Measurements from ENCODE around the gene VCAN. TPM values are rescaled to one million over a fixed set of nuclear protein-coding genes. Genes with fewer than 3 reads are reported as not detected.

Gene VCAN
- total RNA-seq, 3 donors from 2014 or later, result 31.6 to 245 (median 138) TPM

DNA sequence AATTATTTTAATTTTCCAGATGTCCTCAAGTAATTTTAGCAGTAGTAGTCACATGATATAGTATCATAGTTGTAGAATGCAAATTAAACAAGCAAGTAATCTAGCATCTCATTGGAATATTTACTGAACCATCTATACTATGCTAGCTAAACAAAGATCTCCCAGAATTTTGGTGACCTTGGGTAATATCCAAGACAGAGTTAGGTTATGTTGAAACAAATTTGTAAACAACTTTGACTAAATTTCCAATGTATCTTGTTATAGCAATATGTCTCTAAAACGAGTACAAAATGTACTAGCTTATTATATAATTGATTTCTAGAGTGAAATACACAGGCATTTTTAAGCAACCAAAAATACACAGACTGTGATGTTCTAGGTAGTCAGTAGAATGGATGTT is 41.5 kb downstream of the VCAN start:
- intact Hi-C loops (cut with DNase I; ENCODE audit: low total_unique reads), result no loop called here
- Histone ChIP-seq H3K4me3 (no peak overlapping the region), H3K27me3 (no peaks in the 10 kb centered on the region), H3K36me3 (no peaks in the 10 kb centered on the region), H3K4me1 (no peaks in the 10 kb centered on the region), H3K9me3 (no peaks in the 10 kb centered on the region), H3K27ac (peak overlapping the region; percentile 48 to 59)
- TF ChIP-seq POLR2AphosphoS5 (IDR thresholded peaks at IDR 0.05) (no peak), CTCF (IDR thresholded peaks at IDR 0.05) (no peak), POLR2A (IDR thresholded peaks at IDR 0.05) (no peak)
- no peak for DNase-seq (ENCODE audit: low spot score in 2 of 2)

- H3K27ac ChIP-seq, result peak overlapping the region; percentile 48 to 59
- TF ChIP-seq POLR2A (IDR thresholded peaks at IDR 0.05) (no peak), POLR2AphosphoS5 (IDR thresholded peaks at IDR 0.05) (no peak), CTCF (IDR thresholded peaks at IDR 0.05) (no peak)
- intact Hi-C loops (cut with DNase I; ENCODE audit: low total_unique reads), result no loop called here
- no peak for DNase-seq (ENCODE audit: low spot score in 2 of 2)
- no peaks in the 10 kb centered on the region for H3K36me3 ChIP-seq
- no peaks in the 10 kb centered on the region for H3K4me1 ChIP-seq
- no peaks in the 10 kb centered on the region for H3K27me3 ChIP-seq
- H3K4me3 ChIP-seq, result no peak overlapping the region
- no peaks in the 10 kb centered on the region for H3K9me3 ChIP-seq
Observed at GRCh38 chr5:83513491-83513890, 41.9 kb downstream of the VCAN start.

- intact Hi-C loops (cut with DNase I; ENCODE audit: low total_unique reads), result no loop called here
- Histone ChIP-seq H3K36me3 (no peaks in the 10 kb centered on the region), H3K4me1 (no peaks in the 10 kb centered on the region), H3K4me3 (no peak overlapping the region), H3K27me3 (no peaks in the 10 kb centered on the region), H3K9me3 (no peaks in the 10 kb centered on the region), H3K27ac (no peak overlapping the region)
- no peak for DNase-seq (ENCODE audit: low spot score in 2 of 2)
- TF ChIP-seq POLR2A (IDR thresholded peaks at IDR 0.05), result no peak
- TF ChIP-seq CTCF (IDR thresholded peaks at IDR 0.05), result no peak
- no peak for TF ChIP-seq POLR2AphosphoS5 (IDR thresholded peaks at IDR 0.05)
Observed at GRCh38 chr5:83516377-83516776, 44.8 kb downstream of the VCAN start.

GRCh38 chr5:83517072-83517687 is 45.6 kb downstream of the VCAN start:
- H3K4me3 ChIP-seq, result no peak overlapping the region
- intact Hi-C loops (cut with DNase I; ENCODE audit: low total_unique reads), result no loop called here
- TF ChIP-seq POLR2AphosphoS5 (IDR thresholded peaks at IDR 0.05) (no peak), POLR2A (IDR thresholded peaks at IDR 0.05) (no peak), CTCF (IDR thresholded peaks at IDR 0.05) (no peak)

GRCh38 chr5:83517688-83518085 is 46.1 kb downstream of the VCAN start:
- no peaks in the 10 kb centered on the region for H3K36me3 ChIP-seq
- H3K4me1 ChIP-seq, result no peaks in the 10 kb centered on the region
- intact Hi-C loops (cut with DNase I; ENCODE audit: low total_unique reads), result no loop called here
- DNase-seq (ENCODE audit: low spot score in 2 of 2), result no peak
- H3K27ac ChIP-seq, result no peak overlapping the region
- H3K4me3 ChIP-seq, result no peak overlapping the region
- H3K27me3 ChIP-seq, result no peaks in the 10 kb centered on the region
- H3K9me3 ChIP-seq, result no peaks in the 10 kb centered on the region
- no peak for TF ChIP-seq CTCF (IDR thresholded peaks at IDR 0.05)
- TF ChIP-seq POLR2AphosphoS5 (IDR thresholded peaks at IDR 0.05), result no peak
- no peak for TF ChIP-seq POLR2A (IDR thresholded peaks at IDR 0.05)

More at GRCh38 chr5:83517072-83517687, 45.6 kb downstream of the VCAN start:
- Histone ChIP-seq H3K4me1 (no peaks in the 10 kb centered on the region), H3K9me3 (no peaks in the 10 kb centered on the region), H3K36me3 (no peaks in the 10 kb centered on the region), H3K27me3 (no peaks in the 10 kb centered on the region), H3K27ac (no peak overlapping the region)
- DNase-seq (ENCODE audit: low spot score in 2 of 2), result no peak
